NT2/D1 (cell line): ENCODE measurements around the gene FRAS1.

Experiments used
- SUZ12 ChIP-seq: IDR thresholded peaks from 2 replicates; pipeline ENCODE4 v1.6.1; 2011; ENCODE audit not compliant: insufficient read length, insufficient read depth; ENCODE audit errors: extremely low read depth
- YY1 ChIP-seq: IDR thresholded peaks from 2 replicates; pipeline ENCODE4 v1.6.1; 2011; ENCODE audit not compliant: insufficient read length, insufficient read depth

GRCh38 chr4:78286281-78286680 is 229.2 kb downstream of the FRAS1 start:
- TF ChIP-seq YY1 (no peak), SUZ12 (no peak)
